GM12878 (cell line): ENCODE data around the gene AP3S1. TPM values are rescaled to one million over a fixed set of nuclear protein-coding genes. Genes with fewer than 3 reads are reported as not detected.

Source experiments
- ATAC-seq: fragments of 200-7000 bp; cut with Tn5 transposase; 3 replicates; pipeline ENCODE4 v1.9.1; 2020; ENCODE audit warnings: mild to moderate bottlenecking, moderate library complexity
- Bru-seq: library from RNA; stranded (reverse); fragments of 400-500 nt; gene quantifications from one replicate; lab custom pipeline; 2021; lab: Mats Ljungman, UMichigan
- BruChase-seq, 2 experiments: library from RNA; stranded (reverse); fragments of 400-500 nt; gene quantifications; one replicate each; lab custom pipeline; 2021; lab: Mats Ljungman, UMichigan
- BruUV-seq: library from RNA; stranded (reverse); fragments of 400-500 nt; replicated peaks from 2 replicates; lab custom pipeline; 2021; lab: Mats Ljungman, UMichigan
- CTCF ChIA-PET: fragments of 300-600 bp; sonication (Branson Sonifier 250); formaldehyde crosslinking; extraction: SDS; loops from one replicate; lab custom pipeline; 2021; ENCODE audit warnings: inconsistent platforms; lab: Yijun Ruan, JAX
- POLR2A ChIA-PET: fragments of 350-600 bp; formaldehyde crosslinking; extraction: SDS; loops from one replicate; lab custom pipeline; 2021; ENCODE audit warnings: inconsistent platforms; lab: Charles Lee
- RAD21 ChIA-PET: fragments of 300-600 bp; sonication (Branson Sonifier 250); formaldehyde crosslinking; loops from one replicate; lab custom pipeline; 2023; ENCODE audit warnings: antibody characterized with exemption; ENCODE audit not compliant: unreplicated experiment; lab: Charles Lee
- SMC1A ChIA-PET: fragments of 300-600 bp; sonication (Branson Sonifier 250); formaldehyde crosslinking; loops from one replicate; lab custom pipeline; 2023; ENCODE audit not compliant: unreplicated experiment, uncharacterized antibody; lab: Charles Lee
- DNase-seq: peaks from one replicate; pipeline ENCODE4 v3.0.0-alpha.2; 2011; ENCODE audit warnings: low read depth, low spot score
- FAIRE-seq: peaks from 3 replicates; lab custom pipeline; 2011; peaks lifted over from hg19 to GRCh38; lab: Jason Lieb, UNC
- H2AFZ ChIP-seq: 2 replicates; pipeline ENCODE4 v1.6.0; 2011; ENCODE audit warnings: low read depth, low read length, control low read depth; ENCODE audit not compliant: control insufficient read depth
- H3K27ac ChIP-seq: 2 replicates; pipeline ENCODE4 v1.5.1; 2011; ENCODE audit warnings: control low read depth; ENCODE audit not compliant: control insufficient read depth, insufficient read depth
- H3K27me3 ChIP-seq, 2 experiments: replicated peaks in 1 of 2; 2 replicates each; pipeline versions ENCODE4 v1.6.0 to v1.6.1; 2011; ENCODE audit warnings: low read length in 1 of 2; ENCODE audit not compliant: control insufficient read depth in 2 of 2, insufficient read depth in 2 of 2
- H3K36me3 ChIP-seq, 2 experiments: 2 replicates each; pipeline ENCODE4 v1.5.1; 2011; ENCODE audit warnings: low read length in 1 of 2; ENCODE audit not compliant: control insufficient read depth in 2 of 2, insufficient read depth in 2 of 2
- H3K4me1 ChIP-seq: 2 replicates; pipeline ENCODE4 v1.6.1; 2011; ENCODE audit warnings: mild to moderate bottlenecking, low read length, moderate library complexity, mixed read lengths; ENCODE audit not compliant: control insufficient read depth, insufficient read depth
- H3K4me2 ChIP-seq: 2 replicates; pipeline ENCODE4 v1.6.0; 2011; ENCODE audit warnings: control low read depth; ENCODE audit not compliant: control insufficient read depth, insufficient read depth
- H3K4me3 ChIP-seq: fragments of 200-600 bp; sonication (generic); 2 replicates; pipeline ENCODE4 v1.5.1; 2016
- H3K79me2 ChIP-seq: 2 replicates; pipeline ENCODE4 v1.6.0; 2011; ENCODE audit warnings: low read length; ENCODE audit not compliant: control insufficient read depth, insufficient read depth
- H3K9ac ChIP-seq: 2 replicates; pipeline ENCODE4 v1.8.0; 2011; ENCODE audit warnings: low read length, control low read depth, mixed read lengths; ENCODE audit not compliant: control insufficient read depth, insufficient read depth
- H3K9me3 ChIP-seq: replicated peaks from 3 replicates; pipeline ENCODE4 v1.5.1; 2011; ENCODE audit warnings: mild to moderate bottlenecking, low read length; ENCODE audit not compliant: control insufficient read depth, insufficient read depth
- H4K20me1 ChIP-seq: 2 replicates; pipeline ENCODE4 v1.6.0; 2011; ENCODE audit not compliant: control insufficient read depth, insufficient read depth
- BACH1 ChIP-seq: fragments of 450-650 bp; IDR thresholded peaks from 2 replicates; pipeline ENCODE4 v1.6.1; 2017; ENCODE audit warnings: mild to moderate bottlenecking, borderline replicate concordance
- CHD1 ChIP-seq: IDR thresholded peaks from 2 replicates; pipeline ENCODE4 v1.6.1; 2012; ENCODE audit warnings: low read depth, low read length, improper control_type of control experiment
- CREB1 ChIP-seq: IDR thresholded peaks from 2 replicates; pipeline ENCODE4 v1.6.1; 2012; ENCODE audit warnings: low read depth, mild to moderate bottlenecking, inconsistent platforms
- EGR1 ChIP-seq, 2 experiments: IDR thresholded peaks; 1 replicate in 1 of 2; 2 replicates in 1 of 2; pipeline ENCODE4 v1.6.1; 2011 to 2012; ENCODE audit warnings: low read depth in 2 of 2, low read length in 2 of 2, borderline replicate concordance in 1 of 2, mild to moderate bottlenecking in 1 of 2, moderate library complexity in 1 of 2
- ESRRA ChIP-seq: IDR thresholded peaks from 2 replicates; pipeline ENCODE4 v1.6.1; 2012; ENCODE audit warnings: mild to moderate bottlenecking, low read length, improper control_type of control experiment
- JUND ChIP-seq: IDR thresholded peaks from 2 replicates; pipeline ENCODE4 v1.6.1; 2012; ENCODE audit warnings: low read depth, mild to moderate bottlenecking, low read length, improper control_type of control experiment, moderate library complexity
- MYC ChIP-seq: IDR thresholded peaks from 2 replicates; pipeline ENCODE4 v1.6.1; 2011; ENCODE audit warnings: mild to moderate bottlenecking, low read length, moderate library complexity, inconsistent platforms; ENCODE audit not compliant: insufficient read depth, insufficient replicate concordance, insufficient read length, severe bottlenecking
- NR2C2 ChIP-seq: IDR thresholded peaks from 2 replicates; pipeline ENCODE4 v1.6.1; 2011; ENCODE audit warnings: borderline replicate concordance, low read depth; ENCODE audit not compliant: control insufficient read depth, insufficient read length
- POU2F2 ChIP-seq: IDR thresholded peaks from 3 replicates; pipeline ENCODE4 v1.6.1; 2011; ENCODE audit warnings: low read depth, mild to moderate bottlenecking, low read length, borderline replicate concordance
- SIN3A ChIP-seq: IDR thresholded peaks from 2 replicates; pipeline ENCODE4 v1.6.1; 2012; ENCODE audit warnings: low read depth, low read length, improper control_type of control experiment
- SREBF1 ChIP-seq: IDR thresholded peaks from 2 replicates; pipeline ENCODE4 v1.6.1; 2012; ENCODE audit warnings: mild to moderate bottlenecking, low read length
- ZBED1 ChIP-seq: IDR thresholded peaks from 2 replicates; pipeline ENCODE4 v1.6.1; 2016; ENCODE audit warnings: borderline replicate concordance
- WGBS: methylation state at CpG from one replicate; pipeline ENCODE4 v1.1.6; 2016; ENCODE audit warnings: low lambda C conversion rate; ENCODE audit not compliant: insufficient replicate concordance, insufficient coverage; ENCODE audit errors: missing lambda C conversion rate; 5-methylcytosine and 5-hydroxymethylcytosine counted together
- in situ Hi-C: fragments of 300-500 bp; cut with MboI; formaldehyde crosslinking; loops from 9 replicates; pipeline ENCODE4 v1.14.3; 2018; ENCODE audit warnings: mixed read lengths
- intact Hi-C: fragments of 100-400 bp; cut with micrococcal nuclease; formaldehyde crosslinking; loops from one replicate; pipeline ENCODE4 v1.14.2; 2022; ENCODE audit not compliant: unreplicated experiment
- long read RNA-seq, 2 experiments: library from polyadenylated mRNA; unstranded; transcript quantifications; one replicate each; pipeline ENCODE4 v2.0.0, GENCODE V29; 2019 to 2020
- polyA minus RNA-seq, 3 experiments: library from RNA; depleted of rRNA, polyadenylated mRNA; stranded (reverse); fragments of >200 nt; gene quantifications; 2 replicates each; pipeline ENCODE4 v1.2.3, GENCODE V29; 2011
- polyA plus RNA-seq, 11 experiments: library from polyadenylated mRNA; depleted of rRNA in 4 of 11; unstranded in 6 of 11; stranded (reverse) in 5 of 11; fragments of >200 nt; fragmentation: Nextera tagmentation in 4 of 11; fragmentation: Illumina TruSeq in 1 of 11; extraction: Ambion mirVana in 4 of 11; extraction: Trizol in 1 of 11; gene quantifications; 1 replicate in 1 of 11; 2 replicates in 10 of 11; pipeline versions ENCODE4 v1.2.1 to v1.2.3, GENCODE V29; 2011 to 2016; ENCODE audit warnings: inconsistent platforms in 2 of 11, missing spikeins in 2 of 11, low read depth in 1 of 11
- total RNA-seq, 4 experiments: library from RNA; depleted of rRNA in 3 of 4; stranded (reverse); fragments of >200 nt in 3 of 4; fragmentation: Illumina TruSeq in 1 of 4; extraction: Trizol in 1 of 4; gene quantifications; 2 replicates each; pipeline versions ENCODE4 v1.2.1 to v1.2.3, GENCODE V29; 2013 to 2021
- TF ChIP-seq, protein P1 (sequence below): IDR thresholded peaks from 2 replicates; pipeline ENCODE4 v1.6.1; 2012; ENCODE audit warnings: low read depth, low read length, improper control_type of control experiment
- TF ChIP-seq, protein P2 (sequence below): fragments of 450-650 bp; formaldehyde crosslinking; IDR thresholded peaks from 2 replicates; pipeline ENCODE4 v1.4.0; 2022; ENCODE audit warnings: mild to moderate bottlenecking, moderate library complexity

The AP3S1 gene
- total RNA-seq (2013; cell fraction: nucleolus; rRNA removed) = 61.1 and 67.3 TPM in 2 replicates
- total RNA-seq (2014; rRNA removed) (37.1 and 53.6 TPM in 2 replicates), total RNA-seq (2014; rRNA removed; fragmentation: Illumina TruSeq; extraction: Trizol) (62.5 and 73.3 TPM in 2 replicates), total RNA-seq (2021) (45.6 and 57.4 TPM in 2 replicates), polyA plus RNA-seq (2011; rRNA removed) (137 and 319 TPM in 2 replicates), polyA plus RNA-seq (2014; fragmentation: Illumina TruSeq; extraction: Trizol) (78.4 and 128 TPM in 2 replicates), polyA plus RNA-seq (2014; fragmentation: Nextera tagmentation; extraction: Ambion mirVana) (10 to 100 TPM; 36.4 to 48.5 TPM), polyA plus RNA-seq (2014; rRNA removed) (48.6 and 61.7 TPM in 2 replicates), polyA plus RNA-seq (2016; fragmentation: Nextera tagmentation; extraction: Ambion mirVana) (100 to 1,000 TPM; 103 to 104 TPM), polyA minus RNA-seq (2011; rRNA and poly(A)+ RNA removed) (33.3 and 33.7 TPM in 2 replicates), Bru-seq, nascent RNA (percentile 88 among the genes with signal in this experiment), BruChase-seq, experiment 1, labeled RNA remaining after a 6-hour chase (percentile 73 among the genes with signal in this experiment), BruChase-seq, experiment 2, labeled RNA remaining after a 2-hour chase (percentile 82 among the genes with signal in this experiment)
- 148 TPM for polyA plus RNA-seq (2011; ENCODE audit: low read depth)
- 23.7 and 33.5 TPM in 2 replicates for polyA plus RNA-seq (2011; cell fraction: cytosol; rRNA removed)
- polyA plus RNA-seq (2011; cell fraction: nucleus; rRNA removed) = 24.0 and 25.8 TPM in 2 replicates
- polyA plus RNA-seq (2012) = 216 and 265 TPM in 2 replicates
- polyA minus RNA-seq (2011; cell fraction: cytosol; rRNA and poly(A)+ RNA removed) = 19.3 and 19.4 TPM in 2 replicates
- polyA minus RNA-seq (2011; cell fraction: nucleus; rRNA and poly(A)+ RNA removed) = 19.9 and 23.6 TPM in 2 replicates
- long read RNA-seq, experiment 1, transcript AP3S1-201 (6 exons, 1,730 nt) = major isoform, 31 of 35 reads
- long read RNA-seq, experiment 1, partial matches to known transcripts = 1 of 35 reads
- long read RNA-seq, experiment 1, other reads (novel, unspliced or antisense) = 2 of 35 reads
- long read RNA-seq, experiment 2, transcript AP3S1-201 (6 exons, 1,730 nt) = major isoform, 130 of 160 reads
- long read RNA-seq, experiment 2, partial matches to known transcripts = 1 of 160 reads
- long read RNA-seq, experiment 2, other reads (novel, unspliced or antisense) = 25 of 160 reads

DNA sequence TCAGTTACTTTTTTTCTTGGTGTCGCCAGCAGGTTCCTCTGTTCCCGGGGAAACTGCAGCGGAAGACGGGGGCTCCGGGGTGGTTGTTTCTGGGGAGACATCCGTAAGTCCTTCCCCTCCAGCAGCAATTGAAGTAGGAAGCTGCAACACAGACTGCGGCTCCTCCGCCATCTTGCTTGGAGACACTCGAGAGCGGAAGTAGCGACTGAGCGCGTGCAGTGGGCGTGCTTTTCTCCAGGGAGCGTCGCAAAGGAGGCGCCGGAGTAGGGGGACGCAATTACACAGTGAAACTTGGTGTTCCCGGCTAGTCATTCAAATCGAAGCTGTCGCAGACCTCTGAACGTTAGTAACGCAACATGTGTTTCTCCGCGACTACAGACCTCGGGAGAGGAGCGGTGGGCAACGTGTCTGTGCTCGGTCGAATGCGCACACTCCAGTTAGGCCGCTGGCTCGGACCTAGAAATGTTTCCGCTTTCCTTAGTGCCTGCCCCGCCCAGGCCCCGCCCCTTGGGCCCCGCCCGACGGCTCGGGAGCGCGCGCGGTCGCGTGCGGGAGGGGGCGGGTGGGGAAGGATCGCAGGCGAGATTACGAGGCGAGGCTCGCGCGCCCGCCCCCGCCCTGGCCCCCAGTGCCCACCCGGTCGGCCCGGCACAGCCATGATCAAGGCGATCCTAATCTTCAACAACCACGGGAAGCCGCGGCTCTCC, at the start of gene AP3S1, which contains the start of gene ATG12:
AP3S1 (plus strand) TSS at position 554 of the 707 bp plus-strand sequence; CDS start at position 657, 103 bp downstream.
ATG12 (minus strand) TSS at position 184 of the 707 bp plus-strand sequence; CDS start at position 171, 13 bp downstream.
- in situ Hi-C loops = loop anchor here (25.0 kb wide), 1 partner anchor 221 kb away; no protein-coding TSS in a partner anchor
- Histone ChIP-seq H3K27ac (peak within 1 kb of the TSS; percentile 91), H3K4me2 (peak within 1 kb of the TSS; percentile 86), H2AFZ (peak within 1 kb of the TSS; percentile 95), H3K36me3 (peaks cover 0 to 2% of the 10 kb centered on the region in 2 experiments; a peak in 1 of 4 replicates), H3K9ac (peak within 1 kb of the TSS; percentile 77), H3K4me3 (peak within 1 kb of the TSS; percentile 83), H4K20me1 (peaks cover 3% of the 10 kb centered on the region; the same call in 1 of the 2 replicates), H3K27me3 (no peaks in the 10 kb centered on the region), H3K9me3 (no peaks in the 10 kb centered on the region; the same call in 2 of the 3 replicates), H3K4me1 (peaks cover 19% of the 10 kb centered on the region), H3K79me2 (peaks cover 86% of the 10 kb centered on the region)
- FAIRE-seq (no peak), DNase-seq (peak; percentile 88), ATAC-seq (peak; percentile 84)
- BruUV-seq = no TSS peak
- CTCF ChIA-PET = interaction anchor here (0.6 to 2.3 kb wide), 8 partner anchors 10 to 735 kb away, joined by 3 to 16 read pairs (median 5); no protein-coding TSS in a partner anchor
- SMC1A ChIA-PET = interaction anchor here (0.5 to 3.1 kb wide), 9 partner anchors 9 to 253 kb away, joined by 3 to 22 read pairs (median 4); no protein-coding TSS in a partner anchor
- RAD21 ChIA-PET = interaction anchor here (0.8 to 1.7 kb wide), 5 partner anchors 190 to 235 kb away, joined by 3 to 4 read pairs (median 3); no protein-coding TSS in a partner anchor
- 5% methylated on average over 42 of the region's 65 CpGs for WGBS
- intact Hi-C loops = loop anchor here (1.0 to 10.0 kb wide), 4 partner anchors 191 to 1407 kb away; partner anchors contain the start of gene ARL14EPL
- POLR2A ChIA-PET = interaction anchor here (0.5 to 1.2 kb wide), 3 partner anchors 8 to 254 kb away, joined by 3 to 4 read pairs (median 3); no protein-coding TSS in a partner anchor
- TF ChIP-seq, protein P1, sequence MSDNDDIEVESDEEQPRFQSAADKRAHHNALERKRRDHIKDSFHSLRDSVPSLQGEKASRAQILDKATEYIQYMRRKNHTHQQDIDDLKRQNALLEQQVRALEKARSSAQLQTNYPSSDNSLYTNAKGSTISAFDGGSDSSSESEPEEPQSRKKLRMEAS = peak; percentile 85
- TF ChIP-seq CHD1 (peak; percentile 77; the same call in 1 of the 2 replicates), SREBF1 (peak; percentile 63), EGR1 (IDR thresholded peaks at IDR 0.05; ENCODE audit: borderline replicate concordance in 1 of 2, low read depth in 2 of 2, low read length in 2 of 2) (peak in 1 of 2 experiments; percentile 91; a peak in 2 of 3 replicates), NR2C2 (no peak), JUND (peak; percentile 85), ESRRA (no peak), BACH1 (peak; percentile 57), POU2F2 (peak; percentile 86; the same call in 2 of the 3 replicates), MYC (peak; percentile 75), ZBED1 (peak; percentile 85), SIN3A (peak; percentile 78; the same call in 1 of the 2 replicates), CREB1 (peak; percentile 91)
- TF ChIP-seq, protein P2, sequence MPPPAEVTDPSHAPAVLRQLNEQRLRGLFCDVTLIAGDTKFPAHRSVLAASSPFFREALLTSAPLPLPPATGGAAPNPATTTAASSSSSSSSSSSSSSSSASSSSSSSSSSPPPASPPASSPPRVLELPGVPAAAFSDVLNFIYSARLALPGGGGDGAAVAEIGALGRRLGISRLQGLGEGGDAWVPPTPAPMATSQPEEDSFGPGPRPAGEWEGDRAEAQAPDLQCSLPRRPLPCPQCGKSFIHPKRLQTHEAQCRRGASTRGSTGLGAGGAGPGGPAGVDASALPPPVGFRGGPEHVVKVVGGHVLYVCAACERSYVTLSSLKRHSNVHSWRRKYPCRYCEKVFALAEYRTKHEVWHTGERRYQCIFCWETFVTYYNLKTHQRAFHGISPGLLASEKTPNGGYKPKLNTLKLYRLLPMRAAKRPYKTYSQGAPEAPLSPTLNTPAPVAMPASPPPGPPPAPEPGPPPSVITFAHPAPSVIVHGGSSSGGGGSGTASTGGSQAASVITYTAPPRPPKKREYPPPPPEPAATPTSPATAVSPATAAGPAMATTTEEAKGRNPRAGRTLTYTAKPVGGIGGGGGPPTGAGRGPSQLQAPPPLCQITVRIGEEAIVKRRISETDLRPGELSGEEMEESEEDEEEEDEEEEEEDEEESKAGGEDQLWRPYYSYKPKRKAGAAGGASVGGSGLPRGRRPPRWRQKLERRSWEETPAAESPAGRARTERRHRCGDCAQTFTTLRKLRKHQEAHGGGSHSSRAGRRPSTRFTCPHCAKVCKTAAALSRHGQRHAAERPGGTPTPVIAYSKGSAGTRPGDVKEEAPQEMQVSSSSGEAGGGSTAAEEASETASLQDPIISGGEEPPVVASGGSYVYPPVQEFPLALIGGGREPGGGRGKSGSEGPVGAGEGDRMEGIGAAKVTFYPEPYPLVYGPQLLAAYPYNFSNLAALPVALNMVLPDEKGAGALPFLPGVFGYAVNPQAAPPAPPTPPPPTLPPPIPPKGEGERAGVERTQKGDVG (CRISPR knock-in tag) = no peak
